Measurements from ENCODE around the gene ADAMTS9. TPM values are rescaled to one million over a fixed set of nuclear protein-coding genes. Genes with fewer than 3 reads are reported as not detected.

The ADAMTS9 gene
- total and polyA plus RNA-seq, 2 donors (not counting 1 experiment from before 2014, with no cell fraction given), result not detected

DNA sequence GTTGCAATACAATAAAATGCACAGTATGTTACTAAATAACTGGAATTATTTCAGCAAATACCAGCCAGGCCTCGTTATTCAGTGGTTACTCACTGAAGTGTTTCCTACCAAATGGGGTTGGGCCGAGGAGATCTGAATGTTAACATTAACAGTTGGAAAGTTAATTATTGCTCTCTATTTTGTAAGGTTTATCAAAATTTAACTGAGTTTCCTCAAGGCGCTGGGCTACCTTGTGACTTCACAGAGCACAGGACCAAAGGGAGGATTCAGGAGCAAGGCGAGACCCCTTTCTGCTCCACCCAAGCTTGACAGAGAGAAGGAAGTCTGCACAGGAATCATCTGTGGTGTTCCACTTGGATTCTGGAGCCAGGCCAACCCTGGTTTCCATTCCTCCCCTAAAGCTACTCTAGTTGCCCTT, 21.6 kb downstream of the ADAMTS9 start:
- H3K4me3 ChIP-seq (ENCODE audit: control extremely low read depth in 1 of 5, extremely low read depth in 1 of 5, insufficient read depth in 1 of 5, low read depth in 2 of 5, low read length in 4 of 5), result no peak overlapping the region
- H3K27ac Mint-ChIP-seq, result no peak overlapping the region
- peaks cover 5% of the 10 kb centered on the region for H3K9me3 Mint-ChIP-seq (ENCODE audit: insufficient read depth)
- H3K4me1 Mint-ChIP-seq, result no peaks in the 10 kb centered on the region
- no peak for TF ChIP-seq CTCF (IDR thresholded peaks at IDR 0.05)
- no peak overlapping the region for H3K27ac ChIP-seq (ENCODE audit: low read length in 2 of 2)
- 72% methylated on average over 3 of the region's 4 CpGs for WGBS (ENCODE audit: insufficient coverage)
- no peaks in the 10 kb centered on the region for H3K27me3 Mint-ChIP-seq
- POLR2A ChIA-PET, result no interaction called here
- H3K36me3 ChIP-seq (replicated peaks in 1 of 2; ENCODE audit: control extremely low read depth in 1 of 2, control insufficient read depth in 1 of 2, extremely low read depth in 1 of 2, insufficient read depth in 2 of 2, low read length in 1 of 2), result no peaks in the 10 kb centered on the region
- no peak overlapping the region for H3K4me2 ChIP-seq (replicated peaks; ENCODE audit: low read depth, low read length, poor library complexity, severe bottlenecking)
- no peak overlapping the region for H3K9ac ChIP-seq (ENCODE audit: low read length)
- no peaks in the 10 kb centered on the region for H3K27me3 ChIP-seq (replicated peaks in 1 of 4; ENCODE audit: control extremely low read depth in 1 of 4, control insufficient read depth in 3 of 4, insufficient read depth in 4 of 4, low read length in 3 of 4)
- H3K79me2 ChIP-seq (ENCODE audit: control insufficient read depth, insufficient read depth, low read length), result no peaks in the 10 kb centered on the region
- DNase-seq (no peak), ATAC-seq (ENCODE audit: low read depth) (no peak)
- no peaks in the 10 kb centered on the region for H3K4me1 ChIP-seq (ENCODE audit: control insufficient read depth in 2 of 2, insufficient read depth in 2 of 2, low read length in 2 of 2)
- intact Hi-C loops (cut with micrococcal nuclease), result no loop called here
- CTCF ChIA-PET, result no interaction called here
- H3K9me3 ChIP-seq (ENCODE audit: control extremely low read depth in 1 of 3, control insufficient read depth in 2 of 3, insufficient read depth in 1 of 3, low read length in 2 of 3), result peaks cover 0 to 6% (median 0%) of the 10 kb centered on the region in 3 donors
- no peak overlapping the region for H2AFZ ChIP-seq (ENCODE audit: insufficient read depth, low read depth, low read length, poor library complexity, severe bottlenecking)
- H3K4me3 Mint-ChIP-seq, result no peak overlapping the region
- H4K20me1 ChIP-seq (ENCODE audit: control insufficient read depth, insufficient read depth, low read length, poor library complexity, severe bottlenecking), result no peaks in the 10 kb centered on the region

DNA sequence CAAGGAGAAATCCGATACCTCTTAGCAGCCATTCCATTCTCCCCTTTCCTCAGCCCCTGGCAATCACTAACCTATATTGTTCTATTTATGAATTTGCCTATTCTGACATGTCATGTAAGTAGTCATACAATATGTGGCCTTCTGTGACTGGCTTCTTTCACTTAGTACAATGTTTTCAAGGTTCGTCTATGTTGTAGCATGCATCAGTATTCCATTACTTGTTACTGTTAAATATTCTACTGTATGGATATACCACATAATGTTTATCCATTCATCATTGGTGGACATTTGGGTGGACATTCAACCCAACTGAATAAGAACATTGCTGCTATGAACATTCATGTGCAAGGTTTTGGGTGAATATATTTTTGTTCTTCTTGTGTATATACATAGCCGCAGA, 23.4 kb downstream of the ADAMTS9 start:
- Histone ChIP-seq H3K4me3 (ENCODE audit: control extremely low read depth in 1 of 5, extremely low read depth in 1 of 5, insufficient read depth in 1 of 5, low read depth in 2 of 5, low read length in 4 of 5) (no peak overlapping the region), H3K4me1 (ENCODE audit: control insufficient read depth in 2 of 2, insufficient read depth in 2 of 2, low read length in 2 of 2) (no peaks in the 10 kb centered on the region), H3K36me3 (replicated peaks in 1 of 2; ENCODE audit: control extremely low read depth in 1 of 2, control insufficient read depth in 1 of 2, extremely low read depth in 1 of 2, insufficient read depth in 2 of 2, low read length in 1 of 2) (no peaks in the 10 kb centered on the region), H3K27me3 (replicated peaks in 1 of 4; ENCODE audit: control extremely low read depth in 1 of 4, control insufficient read depth in 3 of 4, insufficient read depth in 4 of 4, low read length in 3 of 4) (no peaks in the 10 kb centered on the region), H3K4me2 (replicated peaks; ENCODE audit: low read depth, low read length, poor library complexity, severe bottlenecking) (no peak overlapping the region), H3K79me2 (ENCODE audit: control insufficient read depth, insufficient read depth, low read length) (no peaks in the 10 kb centered on the region), H3K9ac (ENCODE audit: low read length) (no peak overlapping the region), H2AFZ (ENCODE audit: insufficient read depth, low read depth, low read length, poor library complexity, severe bottlenecking) (no peak overlapping the region), H3K9me3 (ENCODE audit: control extremely low read depth in 1 of 3, control insufficient read depth in 2 of 3, insufficient read depth in 1 of 3, low read length in 2 of 3) (peaks cover 0 to 6% (median 0%) of the 10 kb centered on the region in 3 donors), H3K27ac (ENCODE audit: low read length in 2 of 2) (no peak overlapping the region), H4K20me1 (ENCODE audit: control insufficient read depth, insufficient read depth, low read length, poor library complexity, severe bottlenecking) (no peaks in the 10 kb centered on the region)
- POLR2A ChIA-PET, result no interaction called here
- Mint-ChIP-seq H3K4me3 (no peak overlapping the region), H3K27me3 (no peaks in the 10 kb centered on the region), H3K27ac (no peak overlapping the region), H3K9me3 (ENCODE audit: insufficient read depth) (peaks cover 5% of the 10 kb centered on the region), H3K4me1 (no peaks in the 10 kb centered on the region)
- no peak for TF ChIP-seq CTCF (IDR thresholded peaks at IDR 0.05)
- no peak for TF ChIP-seq EZH2 (IDR thresholded peaks at IDR 0.05; ENCODE audit: borderline replicate concordance, insufficient read depth, low read depth, low read length, poor library complexity, severe bottlenecking)
- intact Hi-C loops (cut with micrococcal nuclease), result no loop called here
- CTCF ChIA-PET, result no interaction called here
- no CpG with 5 or more reads among the region's 3 CpGs for WGBS (ENCODE audit: insufficient coverage)
- no peak for ATAC-seq (ENCODE audit: low read depth)
- no peak for DNase-seq

Data from B cell (primary cell).